Epithelial cell of prostate (primary cell): ENCODE data around the gene CIRBP.
A peak's percentile ranks its signal among the peaks of the same experiment; 100 is the strongest.

ENCODE experiments used
- DNase-seq: peaks from one replicate; pipeline ENCODE4 v3.0.0-alpha.2; 2011; ENCODE audit warnings: low read depth, low spot score
- H3K27ac ChIP-seq: fragments of 450-650 bp; 2 replicates; pipeline ENCODE4 v1.5.1; 2017; ENCODE audit warnings: mild to moderate bottlenecking

CIRBP gene

DNA sequence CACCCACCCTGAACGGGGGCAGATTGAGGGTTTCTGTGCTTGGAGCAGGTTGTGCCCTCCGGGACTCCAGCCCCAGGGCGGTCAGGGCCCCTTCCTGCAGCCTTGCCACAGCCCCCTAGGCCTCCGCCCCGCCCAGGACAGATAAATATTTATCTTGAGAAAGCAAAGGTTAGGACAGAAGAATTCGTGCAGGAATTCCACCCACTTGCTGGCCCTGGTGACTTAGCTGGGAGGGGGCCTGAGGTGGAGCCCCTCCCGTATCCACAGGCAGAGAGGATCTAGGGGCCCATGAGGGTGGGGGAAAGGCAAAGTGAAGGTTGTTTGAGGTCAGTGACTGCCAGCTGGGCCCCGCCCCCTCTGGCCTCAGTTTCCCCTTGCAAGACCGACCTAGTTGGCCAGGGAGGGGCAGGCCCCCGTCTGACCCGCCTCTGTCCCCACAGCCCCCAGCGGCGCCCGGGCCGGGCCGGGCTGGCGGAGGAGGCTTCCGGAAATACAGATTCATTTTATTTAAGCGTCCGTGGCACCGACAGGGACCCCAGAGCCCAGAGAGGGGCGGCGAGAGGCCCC, 15.5 kb upstream of the CIRBP start:
- DNase-seq, result no peak
- H3K27ac ChIP-seq, result peak overlapping the region; percentile 99

DNA sequence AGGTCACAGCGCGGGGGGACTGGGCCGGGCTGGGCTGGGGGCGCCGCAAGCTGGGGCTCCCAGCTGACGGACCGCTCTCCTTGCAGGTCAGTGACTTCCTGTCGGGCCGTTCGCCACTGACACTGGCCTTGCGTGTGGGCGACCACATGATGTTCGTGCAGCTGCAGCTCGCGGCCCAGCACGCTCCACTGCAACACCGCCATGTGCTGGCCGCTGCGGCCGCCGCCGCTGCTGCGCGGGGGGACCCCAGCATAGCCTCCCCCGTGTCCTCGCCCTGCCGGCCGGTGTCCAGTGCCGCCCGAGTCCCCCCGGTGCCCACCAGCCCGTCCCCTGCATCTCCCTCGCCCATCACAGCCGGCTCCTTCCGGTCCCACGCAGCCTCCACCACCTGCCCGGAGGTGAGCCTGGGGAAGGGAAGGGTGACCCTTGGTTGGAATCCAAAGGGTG, 15.0 kb upstream of the CIRBP start:
- no peak for DNase-seq
- peak overlapping the region; percentile 99 for H3K27ac ChIP-seq

DNA sequence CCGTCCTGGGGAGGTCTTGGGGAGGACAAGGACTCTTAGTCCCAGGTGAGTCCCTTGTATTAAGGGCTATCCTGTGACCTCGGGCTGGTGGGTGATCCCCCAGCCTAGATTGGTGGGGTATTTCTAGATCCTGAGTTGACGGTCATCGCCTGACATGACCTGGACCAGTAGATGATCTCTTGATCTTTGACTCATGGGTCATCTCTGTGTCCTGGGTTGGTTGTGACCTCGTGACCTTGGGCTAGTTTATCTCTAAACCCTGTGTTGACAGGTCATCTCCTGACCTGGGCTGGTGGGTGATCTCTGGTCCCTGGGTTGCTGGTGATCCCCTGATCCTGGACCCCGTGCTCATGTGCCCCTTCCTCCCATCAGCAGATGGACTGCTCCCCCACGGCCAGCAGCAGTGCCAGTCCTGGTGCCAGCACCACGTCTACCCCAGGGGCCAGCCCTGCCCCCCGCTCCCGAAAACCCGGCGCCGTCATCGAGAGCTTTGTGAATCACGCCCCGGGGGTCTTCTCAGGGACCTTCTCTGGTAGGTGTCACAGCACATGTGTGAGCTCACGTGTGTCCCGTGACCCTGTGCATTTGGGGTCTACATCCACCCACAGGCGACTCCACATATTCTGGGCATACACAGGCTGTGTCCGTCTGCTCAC, 14.5 kb upstream of the CIRBP start:
- peak overlapping the region; percentile 99 for H3K27ac ChIP-seq

DNA sequence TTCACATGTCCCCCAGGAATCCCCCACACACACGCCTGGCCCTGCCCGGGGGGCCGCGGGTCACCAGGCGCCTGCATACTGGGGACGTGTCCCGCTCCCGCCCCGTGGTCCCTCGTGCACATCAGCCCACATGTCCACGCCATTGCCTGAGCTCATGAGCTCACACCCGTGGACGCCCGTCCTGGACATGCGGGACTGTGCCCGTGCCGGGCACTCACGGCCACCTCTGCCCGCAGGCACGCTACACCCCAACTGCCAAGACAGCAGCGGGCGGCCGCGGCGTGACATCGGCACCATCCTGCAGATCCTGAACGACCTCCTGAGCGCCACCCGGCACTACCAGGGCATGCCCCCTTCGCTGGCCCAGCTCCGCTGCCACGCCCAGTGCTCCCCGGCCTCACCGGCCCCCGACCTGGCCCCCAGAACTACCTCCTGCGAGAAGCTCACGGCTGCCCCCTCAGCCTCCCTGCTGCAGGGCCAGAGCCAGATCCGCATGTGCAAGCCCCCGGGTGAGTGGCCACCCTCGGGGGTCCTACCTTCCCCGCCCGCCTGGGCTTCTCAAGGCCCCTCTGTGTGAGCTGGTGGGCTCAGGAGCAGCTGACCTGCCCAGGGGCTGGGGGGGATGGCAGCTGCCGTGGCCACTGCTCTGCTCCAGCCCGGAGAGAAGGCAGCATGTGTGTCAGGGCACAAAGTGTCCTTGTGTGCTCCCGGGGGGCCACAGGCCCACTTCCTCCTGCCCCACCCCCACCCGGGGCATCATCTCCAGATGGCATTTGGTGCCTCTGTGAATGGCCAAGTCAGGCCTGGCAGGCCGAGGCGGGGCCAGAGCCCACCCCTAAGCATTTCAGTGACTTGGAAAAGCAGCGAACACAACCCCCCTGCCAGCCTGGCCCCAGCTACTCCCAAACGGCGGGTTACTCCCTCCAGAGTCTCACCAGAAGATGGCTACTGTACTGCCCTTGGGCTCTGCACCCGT, 13.7 kb upstream of the CIRBP start:
- H3K27ac ChIP-seq, result peak overlapping the region; percentile 99
- no peak for DNase-seq

More for the DNA sequence above, 14.5 kb upstream of the CIRBP start:
- DNase-seq, result no peak

DNA sequence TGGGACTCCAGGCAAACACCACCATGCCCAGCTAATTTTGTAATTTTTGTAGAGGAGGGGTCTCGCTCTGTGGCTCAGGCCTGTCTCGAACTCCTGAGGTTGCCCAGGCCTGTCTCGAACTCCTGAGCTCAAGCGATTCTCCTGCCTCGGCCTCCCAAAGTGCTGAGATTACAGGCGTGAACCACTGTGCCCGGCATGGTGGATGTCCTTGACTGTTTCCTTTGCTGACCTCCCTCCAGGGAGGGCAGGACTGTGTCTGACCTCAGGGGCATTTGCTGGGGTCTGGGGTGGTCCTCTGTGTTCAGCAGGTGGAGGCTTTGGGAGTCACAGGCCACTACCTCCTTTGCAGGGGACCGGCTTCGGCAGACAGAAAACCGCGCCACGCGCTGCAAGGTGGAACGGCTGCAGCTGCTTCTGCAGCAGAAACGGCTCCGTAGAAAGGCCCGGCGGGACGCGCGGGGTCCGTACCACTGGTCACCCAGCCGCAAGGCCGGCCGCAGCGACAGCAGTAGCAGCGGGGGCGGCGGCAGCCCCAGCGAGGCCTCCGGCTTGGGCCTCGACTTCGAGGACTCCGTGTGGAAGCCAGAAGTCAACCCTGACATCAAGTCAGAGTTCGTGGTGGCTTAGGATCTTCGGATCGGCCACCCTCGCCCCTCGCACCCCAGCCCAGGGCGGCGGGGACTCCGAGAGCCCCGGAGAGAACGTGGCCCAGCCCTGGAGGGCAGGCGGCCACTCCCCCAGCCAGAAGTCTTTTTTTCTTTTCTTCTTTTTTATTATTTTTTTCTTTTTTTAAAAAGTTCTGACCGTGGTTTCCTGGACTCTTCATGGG, 12.3 kb upstream of the CIRBP start:
- no peak for DNase-seq
- H3K27ac ChIP-seq, result peak overlapping the region; percentile 99

DNA sequence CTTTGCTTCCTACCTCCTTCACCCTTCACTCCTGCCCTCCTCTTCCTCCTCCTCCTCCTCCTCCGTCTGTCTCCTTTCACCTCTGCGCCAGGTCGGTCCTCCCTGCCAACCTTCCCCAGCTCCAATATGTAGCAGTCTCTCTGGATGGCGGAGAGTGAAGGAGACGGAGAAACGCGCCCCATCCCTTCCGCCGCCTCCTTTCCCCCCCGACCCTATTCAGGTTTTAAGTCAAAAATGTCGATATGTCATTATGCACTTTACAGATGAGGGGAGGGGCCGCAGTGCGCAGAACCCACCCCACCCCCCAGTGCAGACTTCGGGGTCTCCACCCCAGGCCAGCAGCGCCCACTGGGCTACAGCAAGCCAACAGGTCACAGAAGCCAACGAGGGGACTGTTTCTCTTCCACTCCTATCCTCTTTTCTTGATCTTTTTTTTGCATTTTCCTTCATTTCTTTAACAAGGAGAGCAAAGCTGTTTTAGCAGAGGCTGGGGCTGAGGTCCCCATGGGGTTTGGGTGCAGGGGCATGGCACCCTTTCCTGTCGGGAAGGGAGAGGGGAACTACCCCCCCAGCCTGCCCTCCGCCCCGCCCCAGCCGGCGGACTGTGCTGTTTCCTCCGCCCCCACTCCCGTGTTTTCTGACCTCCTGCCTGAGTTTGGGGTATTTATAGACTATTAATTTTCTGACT, 11.5 kb upstream of the CIRBP start:
- peak overlapping the region; percentile 99 for H3K27ac ChIP-seq
- no peak for DNase-seq

DNA sequence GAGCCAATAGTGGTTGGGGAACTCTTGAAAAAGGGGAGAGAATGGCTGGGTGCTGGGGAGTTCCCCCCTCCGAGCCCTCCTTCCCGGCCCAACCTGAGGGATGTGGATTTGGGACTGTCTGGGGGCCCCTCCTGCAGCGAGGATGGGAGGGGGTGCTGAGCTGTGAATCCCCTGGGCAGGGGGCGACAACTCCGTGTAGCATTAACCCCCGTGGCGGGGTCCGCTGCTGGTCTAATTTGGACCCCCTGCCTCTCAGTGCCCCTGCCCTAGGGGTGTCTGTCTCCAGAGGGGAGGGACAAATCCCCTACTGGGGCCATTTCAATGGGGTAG, 11.0 kb upstream of the CIRBP start:
- H3K27ac ChIP-seq, result peak overlapping the region; percentile 99
- DNase-seq, result no peak

DNA sequence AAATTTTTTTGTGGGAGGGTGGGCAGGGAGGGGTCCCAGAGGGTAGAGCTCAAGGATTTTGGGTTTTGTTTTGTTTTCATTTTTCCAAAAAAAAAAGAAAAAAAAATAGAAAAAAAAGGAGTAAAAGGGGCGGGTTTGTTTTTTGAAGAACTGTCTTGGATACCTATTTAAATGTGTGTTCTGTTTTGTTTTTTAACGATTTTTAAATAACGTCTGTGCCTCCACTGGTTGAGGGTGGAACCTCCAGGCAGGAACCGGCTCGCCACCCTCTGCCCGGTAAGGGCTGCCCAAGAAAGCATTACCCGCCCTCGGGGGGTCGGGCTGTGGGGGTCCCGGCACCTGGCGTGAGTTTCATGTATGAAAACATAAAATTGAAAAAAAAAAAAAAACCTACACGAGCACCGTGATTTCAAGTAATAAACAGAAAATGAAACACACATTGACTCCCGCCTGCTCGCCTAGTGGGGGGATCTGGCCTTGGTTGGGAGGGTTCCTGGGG, 10.4 kb upstream of the CIRBP start:
- no peak for DNase-seq
- peak overlapping the region; percentile 99 for H3K27ac ChIP-seq

DNA sequence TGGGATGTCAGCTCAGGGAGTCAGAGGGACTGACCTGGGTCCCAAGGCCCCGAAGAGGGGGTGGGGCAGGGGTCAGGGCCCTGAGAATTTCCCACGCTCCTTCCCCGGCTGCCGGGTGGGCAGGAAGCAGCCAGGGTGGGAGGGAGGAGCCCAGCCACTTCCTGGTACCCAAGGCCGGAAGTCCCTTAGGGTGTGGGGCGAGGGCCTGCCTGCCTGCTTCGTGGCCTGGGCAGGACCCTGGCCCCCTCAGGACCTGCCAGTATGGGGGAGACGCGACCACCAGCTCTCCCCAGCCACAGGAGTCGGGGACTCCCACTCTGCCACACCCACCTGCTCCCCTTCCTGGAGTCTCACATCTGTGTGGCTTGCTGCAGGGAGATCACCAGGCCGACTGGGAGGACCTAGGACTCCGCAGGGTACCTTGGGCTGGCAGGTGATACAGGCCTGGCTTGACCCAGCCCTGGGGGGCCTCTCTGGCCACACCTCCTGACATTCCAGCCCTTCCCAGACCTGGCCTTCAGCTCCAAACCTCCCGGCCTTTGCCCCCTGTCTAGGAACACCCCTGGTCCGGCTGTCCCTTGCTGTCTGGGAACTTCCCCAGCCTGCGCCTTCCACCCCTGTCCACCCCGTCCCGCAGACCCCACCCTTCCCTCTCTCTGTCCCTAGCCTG, 9.8 kb upstream of the CIRBP start:
- peak overlapping the region; percentile 99 for H3K27ac ChIP-seq
- DNase-seq, result no peak

DNA sequence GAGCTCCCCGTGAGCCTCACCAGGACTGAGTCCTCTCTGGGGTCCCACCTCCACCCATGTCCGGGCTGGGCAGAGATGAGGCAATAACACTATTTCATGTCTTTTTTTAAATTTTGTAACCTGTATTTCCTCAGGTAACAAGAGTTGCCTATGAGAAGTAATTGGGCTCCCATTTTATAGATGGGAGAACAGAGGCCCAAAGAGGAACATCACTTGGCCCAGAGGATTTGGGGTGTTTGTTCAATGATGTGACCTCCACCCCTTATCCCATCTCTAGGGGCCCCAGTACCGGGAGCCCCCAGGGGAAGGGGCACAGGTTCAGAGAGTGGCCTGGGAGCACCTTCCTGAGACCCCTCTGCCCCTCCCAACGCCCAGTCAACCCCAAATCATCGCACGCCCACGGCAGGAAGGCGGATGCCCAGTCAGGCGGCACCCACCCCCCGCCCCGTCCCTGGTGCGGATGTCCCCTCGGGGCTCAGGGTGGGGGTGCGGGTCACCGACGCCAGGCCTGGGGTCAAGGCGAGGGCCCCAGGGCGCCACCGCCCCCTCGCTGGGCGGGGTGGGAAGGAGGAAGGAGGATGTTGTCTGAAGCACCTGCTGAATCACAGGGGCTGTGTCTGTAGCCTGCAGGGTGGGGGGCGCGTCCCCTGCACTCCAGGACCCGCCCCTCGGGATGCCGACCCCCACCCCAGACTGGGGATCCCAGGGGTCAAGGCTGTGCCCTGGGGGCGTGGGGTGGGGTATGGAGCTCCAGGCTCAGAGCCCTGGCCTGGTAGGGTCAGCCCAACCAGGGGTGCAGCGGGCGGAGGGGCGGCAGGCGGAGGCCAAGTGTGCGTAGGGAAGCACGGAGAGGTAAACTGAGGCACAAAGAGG, 9.0 kb upstream of the CIRBP start:
- H3K27ac ChIP-seq, result peak overlapping the region; percentile 99
- DNase-seq, result no peak

DNA sequence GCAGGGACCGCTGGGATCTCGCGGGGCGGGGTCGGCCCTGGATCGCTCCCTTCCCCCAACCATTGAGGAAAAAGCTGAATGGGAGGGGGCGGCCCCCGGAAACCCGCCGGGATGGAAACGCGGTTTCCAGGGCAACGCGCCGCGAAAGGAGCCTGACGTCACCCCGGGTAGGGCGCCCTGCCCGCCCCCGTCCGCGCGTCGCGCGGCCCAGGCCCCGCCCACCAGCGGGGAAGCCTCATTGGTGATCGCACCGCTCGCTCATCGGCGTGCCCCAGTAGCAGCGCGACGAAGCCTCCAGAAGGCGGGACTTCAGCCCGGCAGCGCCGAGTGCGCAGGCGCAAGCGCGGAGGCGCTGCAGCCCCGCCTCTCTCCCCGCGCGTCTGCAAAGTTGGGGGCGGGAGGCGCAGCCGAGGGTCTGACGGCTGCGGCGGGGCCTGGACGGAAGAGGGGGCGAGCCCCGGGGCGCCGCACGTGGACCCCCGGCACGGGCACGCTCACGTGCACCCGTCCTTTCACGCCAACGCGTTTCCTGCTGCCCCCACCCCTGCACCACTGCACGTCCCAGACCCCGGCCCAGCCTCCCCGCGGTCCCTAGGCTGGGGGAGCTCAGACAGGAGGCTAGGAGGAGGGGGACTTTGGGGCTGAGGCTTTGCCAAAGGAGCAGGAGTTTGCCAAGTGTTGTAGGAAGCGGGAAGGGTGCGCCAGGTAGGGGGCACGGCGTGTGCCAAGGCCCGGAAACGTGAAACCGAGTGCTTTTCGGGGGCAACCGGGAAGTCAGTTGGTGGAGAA, 8.2 kb upstream of the CIRBP start:
- no peak for DNase-seq

DNA sequence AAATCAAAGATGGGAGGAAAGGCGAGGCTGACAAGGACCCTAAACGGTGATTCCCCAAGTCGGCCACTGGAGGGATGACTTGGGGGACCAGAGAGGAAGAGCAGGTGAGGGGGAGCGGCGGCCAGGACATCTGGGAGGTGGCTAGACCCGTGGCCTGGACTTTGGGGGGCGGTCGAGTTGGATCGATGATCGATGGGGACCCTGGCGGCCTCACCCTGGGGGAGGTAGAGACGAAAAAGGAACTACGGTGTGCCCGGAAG, 7.7 kb upstream of the CIRBP start:
- no peak for DNase-seq
- H3K27ac ChIP-seq, result peak overlapping the region; percentile 99

More for the DNA sequence above, 8.2 kb upstream of the CIRBP start:
- H3K27ac ChIP-seq, result peak overlapping the region; percentile 99

DNA sequence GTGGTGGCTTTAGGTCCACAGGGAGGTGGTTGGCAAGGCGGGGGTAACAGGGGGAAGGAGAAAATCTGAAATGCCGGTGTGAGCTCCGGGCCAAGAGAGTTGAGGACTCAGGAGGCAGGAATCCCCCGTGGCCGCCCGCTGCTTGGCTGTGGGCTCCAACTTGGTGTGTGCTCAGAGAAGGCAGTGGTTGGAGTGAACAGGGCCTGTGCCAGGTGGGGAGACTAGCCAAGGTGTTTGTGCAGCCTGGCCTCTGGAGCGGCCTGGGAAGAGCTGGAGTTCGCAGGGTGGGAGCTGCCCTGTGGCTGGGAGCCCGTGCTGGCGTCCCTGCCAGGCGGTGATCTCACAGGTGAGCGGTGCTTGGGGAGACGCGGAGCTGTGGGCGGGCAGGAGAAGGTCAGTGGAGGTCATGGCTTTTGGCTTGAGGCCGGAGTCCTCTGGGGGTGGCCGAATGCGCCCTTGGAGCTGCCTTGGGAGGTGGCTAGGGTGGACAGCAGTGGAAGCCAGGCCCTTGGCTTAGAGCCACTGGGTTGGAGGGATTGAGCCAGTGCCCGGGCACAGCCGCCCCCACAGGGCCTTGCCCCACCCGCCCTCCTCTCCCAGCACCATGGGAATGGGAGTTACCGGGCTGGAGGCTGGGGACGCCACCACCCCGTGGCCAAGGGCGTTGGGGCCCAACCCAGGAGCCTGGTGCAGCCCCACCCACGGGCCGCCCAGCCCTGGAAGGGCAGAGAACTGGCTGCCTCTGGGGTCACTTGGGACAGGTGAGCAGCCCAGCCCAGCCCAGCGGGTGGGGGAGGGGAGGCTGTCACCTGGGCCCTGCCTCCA, 7.1 kb upstream of the CIRBP start:
- DNase-seq, result no peak

DNA sequence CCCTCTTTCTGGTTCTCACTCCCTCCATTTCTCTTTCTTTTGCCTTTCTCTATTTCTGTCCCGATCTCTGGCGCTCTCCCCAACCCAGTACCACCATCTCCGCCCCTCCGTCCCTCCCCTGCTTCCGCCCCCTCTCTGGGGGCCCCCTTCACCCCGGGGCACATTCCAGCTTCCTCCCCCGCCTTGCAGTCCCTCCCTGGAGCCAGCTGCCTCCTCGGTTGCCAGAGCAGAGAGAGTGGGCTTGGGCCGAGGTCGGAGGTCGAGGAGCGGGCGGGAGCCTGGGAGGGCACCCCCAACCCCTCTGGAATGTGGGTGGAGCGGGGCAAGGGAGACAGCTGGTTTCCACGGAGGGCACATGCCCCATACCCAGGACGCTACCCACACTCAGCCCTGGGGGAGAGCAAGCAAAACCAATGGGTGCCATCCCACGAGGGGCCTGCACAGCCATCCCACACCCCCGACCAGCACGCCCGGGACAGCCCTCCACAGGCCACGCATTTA, 6.5 kb upstream of the CIRBP start:
- DNase-seq, result no peak

More for the DNA sequence above, 7.1 kb upstream of the CIRBP start:
- H3K27ac ChIP-seq, result peak overlapping the region; percentile 99

DNA sequence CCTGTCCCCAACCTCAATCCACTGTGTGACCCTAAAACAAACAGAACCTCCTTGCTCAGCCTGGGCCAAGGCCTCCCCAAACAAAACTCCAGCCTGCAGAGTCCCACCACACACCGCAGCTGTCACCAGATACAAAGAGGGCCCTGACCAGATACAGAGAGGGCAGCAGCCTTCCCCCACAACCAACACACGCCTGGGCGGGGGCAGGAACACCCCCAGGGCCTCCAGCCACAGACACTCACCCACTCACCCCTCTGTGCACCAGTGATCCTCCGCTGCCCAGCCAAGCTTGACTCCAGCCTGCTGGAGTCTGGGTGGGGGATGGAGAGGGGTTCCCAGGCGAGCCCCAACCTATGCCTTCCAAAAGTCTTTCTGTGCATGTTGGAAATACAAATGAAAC, 5.9 kb upstream of the CIRBP start:
- no peak for DNase-seq
- peak overlapping the region; percentile 99 for H3K27ac ChIP-seq

More for the DNA sequence above, 6.5 kb upstream of the CIRBP start:
- H3K27ac ChIP-seq, result peak overlapping the region; percentile 99

DNA sequence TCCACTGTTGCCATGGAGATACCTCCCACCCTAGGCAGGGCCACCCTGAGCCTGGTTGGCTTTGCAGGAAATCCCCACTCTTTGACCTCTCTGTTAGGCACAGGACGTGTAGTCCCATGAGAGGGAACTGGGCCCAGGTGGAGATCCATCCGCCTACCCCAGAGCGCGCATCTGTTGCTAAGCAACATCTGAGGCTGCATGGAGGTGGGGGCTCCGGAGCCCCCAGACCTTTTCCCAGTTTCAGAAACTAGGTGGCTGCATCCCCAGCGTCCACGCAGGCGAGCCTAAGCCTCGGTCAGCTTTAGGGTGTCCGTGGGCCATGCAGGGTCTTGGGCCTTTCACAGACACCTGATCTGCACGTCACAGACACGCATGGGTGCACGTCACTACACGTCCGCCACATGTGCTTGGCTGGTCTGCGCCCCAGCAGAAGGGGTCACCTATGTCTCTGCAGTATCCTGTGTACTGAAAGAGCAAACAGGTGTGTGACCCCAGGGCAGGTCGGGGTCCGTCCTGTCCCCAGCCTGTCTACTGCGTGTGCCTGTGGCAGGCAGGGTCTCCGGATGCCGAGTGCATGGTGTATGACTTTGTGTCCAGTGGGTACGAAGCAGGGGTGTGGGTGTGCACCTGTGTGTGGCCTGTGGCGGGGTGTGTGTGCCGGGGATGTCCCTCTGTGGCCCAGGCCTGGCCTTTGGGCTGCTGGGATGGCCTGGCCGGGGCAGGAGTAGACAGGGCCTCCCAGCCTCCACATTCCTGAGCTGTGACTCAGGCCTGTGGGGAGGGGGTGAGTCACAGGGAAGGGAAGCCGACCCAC, 4.1 kb upstream of the CIRBP start:
- no peak for DNase-seq
- H3K27ac ChIP-seq, result peak overlapping the region; percentile 99
